ENCODE measurements around the gene MROH8. TPM values are rescaled to one million over a fixed set of nuclear protein-coding genes. Genes with fewer than 3 reads are reported as not detected.

The MROH8 gene
- total and polyA plus RNA-seq, 2 of the 13 experiments (the other 11 are each of a cell fraction or from before 2014, with no cell fraction given), result 2.6 to 5.5 TPM

DNA sequence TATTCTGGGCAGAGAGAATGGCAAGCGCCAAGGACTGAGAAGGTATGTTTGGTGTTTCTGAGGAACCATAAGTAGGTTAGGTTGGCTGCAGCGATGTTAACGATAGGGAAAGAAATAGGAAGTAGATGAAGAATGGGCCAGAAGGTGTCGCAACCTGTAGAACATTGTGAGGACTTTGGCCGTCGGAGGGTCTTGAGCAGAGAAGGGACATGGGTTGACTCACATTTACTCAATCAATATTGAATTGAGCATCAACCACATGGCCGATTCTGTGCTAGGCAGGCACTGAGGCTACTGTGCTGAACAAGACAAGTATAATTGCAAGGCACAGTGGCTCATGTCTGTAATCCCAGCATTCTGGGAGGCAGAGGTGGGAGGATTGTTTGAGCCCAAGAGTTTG is 27.1 kb downstream of the MROH8 start (continued):
- TF ChIP-seq, protein P1, sequence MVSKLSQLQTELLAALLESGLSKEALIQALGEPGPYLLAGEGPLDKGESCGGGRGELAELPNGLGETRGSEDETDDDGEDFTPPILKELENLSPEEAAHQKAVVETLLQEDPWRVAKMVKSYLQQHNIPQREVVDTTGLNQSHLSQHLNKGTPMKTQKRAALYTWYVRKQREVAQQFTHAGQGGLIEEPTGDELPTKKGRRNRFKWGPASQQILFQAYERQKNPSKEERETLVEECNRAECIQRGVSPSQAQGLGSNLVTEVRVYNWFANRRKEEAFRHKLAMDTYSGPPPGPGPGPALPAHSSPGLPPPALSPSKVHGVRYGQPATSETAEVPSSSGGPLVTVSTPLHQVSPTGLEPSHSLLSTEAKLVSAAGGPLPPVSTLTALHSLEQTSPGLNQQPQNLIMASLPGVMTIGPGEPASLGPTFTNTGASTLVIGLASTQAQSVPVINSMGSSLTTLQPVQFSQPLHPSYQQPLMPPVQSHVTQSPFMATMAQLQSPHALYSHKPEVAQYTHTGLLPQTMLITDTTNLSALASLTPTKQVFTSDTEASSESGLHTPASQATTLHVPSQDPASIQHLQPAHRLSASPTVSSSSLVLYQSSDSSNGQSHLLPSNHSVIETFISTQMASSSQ (IDR thresholded peaks at IDR 0.05; ENCODE audit: low read depth), result no peak
- TF ChIP-seq, protein P1 (CRISPR knock-in tag; IDR thresholded peaks at IDR 0.05; ENCODE audit: borderline replicate concordance), result no peak
- TF ChIP-seq HCFC1 (IDR thresholded peaks at IDR 0.05; ENCODE audit: low read depth, low read length) (no peak), RFX5 (IDR thresholded peaks at IDR 0.05; ENCODE audit: low read depth, low read length) (no peak), MYC (CRISPR knock-in tag; IDR thresholded peaks at IDR 0.05; ENCODE audit: borderline replicate concordance) (peak; percentile 18; the same call in 1 of the 2 replicates), NRL (CRISPR knock-in tag; IDR thresholded peaks at IDR 0.05; ENCODE audit: borderline replicate concordance) (no peak), SOX13 (IDR thresholded peaks at IDR 0.05) (no peak), SOX13 (CRISPR knock-in tag; conservative IDR thresholded peaks at IDR 0.05 in 1 of 2, IDR thresholded peaks at IDR 0.05 in 1 of 2) (0 out of 4 replicates have a peak, but pooled peaks of 1 of the 2 experiments have one; percentile 38), ELF1 (CRISPR knock-in tag; IDR thresholded peaks at IDR 0.05) (peak; percentile 22; the same call in 1 of the 2 replicates)
- TF ChIP-seq, protein P2, sequence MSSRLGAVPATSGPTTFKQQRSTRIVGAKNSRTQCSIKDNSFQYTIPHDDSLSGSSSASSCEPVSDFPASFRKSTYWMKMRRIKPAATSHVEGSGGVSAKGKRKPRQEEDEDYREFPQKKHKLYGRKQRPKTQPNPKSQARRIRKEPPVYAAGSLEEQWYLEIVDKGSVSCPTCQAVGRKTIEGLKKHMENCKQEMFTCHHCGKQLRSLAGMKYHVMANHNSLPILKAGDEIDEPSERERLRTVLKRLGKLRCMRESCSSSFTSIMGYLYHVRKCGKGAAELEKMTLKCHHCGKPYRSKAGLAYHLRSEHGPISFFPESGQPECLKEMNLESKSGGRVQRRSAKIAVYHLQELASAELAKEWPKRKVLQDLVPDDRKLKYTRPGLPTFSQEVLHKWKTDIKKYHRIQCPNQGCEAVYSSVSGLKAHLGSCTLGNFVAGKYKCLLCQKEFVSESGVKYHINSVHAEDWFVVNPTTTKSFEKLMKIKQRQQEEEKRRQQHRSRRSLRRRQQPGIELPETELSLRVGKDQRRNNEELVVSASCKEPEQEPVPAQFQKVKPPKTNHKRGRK (CRISPR knock-in tag; IDR thresholded peaks at IDR 0.05), result no peak
- TF ChIP-seq, protein P3, sequence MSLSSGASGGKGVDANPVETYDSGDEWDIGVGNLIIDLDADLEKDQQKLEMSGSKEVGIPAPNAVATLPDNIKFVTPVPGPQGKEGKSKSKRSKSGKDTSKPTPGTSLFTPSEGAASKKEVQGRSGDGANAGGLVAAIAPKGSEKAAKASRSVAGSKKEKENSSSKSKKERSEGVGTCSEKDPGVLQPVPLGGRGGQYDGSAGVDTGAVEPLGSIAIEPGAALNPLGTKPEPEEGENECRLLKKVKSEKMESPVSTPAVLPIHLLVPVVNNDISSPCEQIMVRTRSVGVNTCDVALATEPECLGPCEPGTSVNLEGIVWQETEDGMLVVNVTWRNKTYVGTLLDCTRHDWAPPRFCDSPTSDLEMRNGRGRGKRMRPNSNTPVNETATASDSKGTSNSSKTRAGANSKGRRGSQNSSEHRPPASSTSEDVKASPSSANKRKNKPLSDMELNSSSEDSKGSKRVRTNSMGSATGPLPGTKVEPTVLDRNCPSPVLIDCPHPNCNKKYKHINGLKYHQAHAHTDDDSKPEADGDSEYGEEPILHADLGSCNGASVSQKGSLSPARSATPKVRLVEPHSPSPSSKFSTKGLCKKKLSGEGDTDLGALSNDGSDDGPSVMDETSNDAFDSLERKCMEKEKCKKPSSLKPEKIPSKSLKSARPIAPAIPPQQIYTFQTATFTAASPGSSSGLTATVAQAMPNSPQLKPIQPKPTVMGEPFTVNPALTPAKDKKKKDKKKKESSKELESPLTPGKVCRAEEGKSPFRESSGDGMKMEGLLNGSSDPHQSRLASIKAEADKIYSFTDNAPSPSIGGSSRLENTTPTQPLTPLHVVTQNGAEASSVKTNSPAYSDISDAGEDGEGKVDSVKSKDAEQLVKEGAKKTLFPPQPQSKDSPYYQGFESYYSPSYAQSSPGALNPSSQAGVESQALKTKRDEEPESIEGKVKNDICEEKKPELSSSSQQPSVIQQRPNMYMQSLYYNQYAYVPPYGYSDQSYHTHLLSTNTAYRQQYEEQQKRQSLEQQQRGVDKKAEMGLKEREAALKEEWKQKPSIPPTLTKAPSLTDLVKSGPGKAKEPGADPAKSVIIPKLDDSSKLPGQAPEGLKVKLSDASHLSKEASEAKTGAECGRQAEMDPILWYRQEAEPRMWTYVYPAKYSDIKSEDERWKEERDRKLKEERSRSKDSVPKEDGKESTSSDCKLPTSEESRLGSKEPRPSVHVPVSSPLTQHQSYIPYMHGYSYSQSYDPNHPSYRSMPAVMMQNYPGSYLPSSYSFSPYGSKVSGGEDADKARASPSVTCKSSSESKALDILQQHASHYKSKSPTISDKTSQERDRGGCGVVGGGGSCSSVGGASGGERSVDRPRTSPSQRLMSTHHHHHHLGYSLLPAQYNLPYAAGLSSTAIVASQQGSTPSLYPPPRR (CRISPR knock-in tag; IDR thresholded peaks at IDR 0.05; ENCODE audit: borderline replicate concordance), result no peak
- TF ChIP-seq, protein P4, sequence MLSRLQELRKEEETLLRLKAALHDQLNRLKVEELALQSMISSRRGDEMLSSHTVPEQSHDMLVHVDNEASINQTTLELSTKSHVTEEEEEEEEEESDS (CRISPR knock-in tag; IDR thresholded peaks at IDR 0.05; ENCODE audit: borderline replicate concordance), result no peak
- TF ChIP-seq, protein P5, sequence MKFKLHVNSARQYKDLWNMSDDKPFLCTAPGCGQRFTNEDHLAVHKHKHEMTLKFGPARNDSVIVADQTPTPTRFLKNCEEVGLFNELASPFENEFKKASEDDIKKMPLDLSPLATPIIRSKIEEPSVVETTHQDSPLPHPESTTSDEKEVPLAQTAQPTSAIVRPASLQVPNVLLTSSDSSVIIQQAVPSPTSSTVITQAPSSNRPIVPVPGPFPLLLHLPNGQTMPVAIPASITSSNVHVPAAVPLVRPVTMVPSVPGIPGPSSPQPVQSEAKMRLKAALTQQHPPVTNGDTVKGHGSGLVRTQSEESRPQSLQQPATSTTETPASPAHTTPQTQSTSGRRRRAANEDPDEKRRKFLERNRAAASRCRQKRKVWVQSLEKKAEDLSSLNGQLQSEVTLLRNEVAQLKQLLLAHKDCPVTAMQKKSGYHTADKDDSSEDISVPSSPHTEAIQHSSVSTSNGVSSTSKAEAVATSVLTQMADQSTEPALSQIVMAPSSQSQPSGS (CRISPR knock-in tag; IDR thresholded peaks at IDR 0.05), result no peak
- TF ChIP-seq, protein P6, sequence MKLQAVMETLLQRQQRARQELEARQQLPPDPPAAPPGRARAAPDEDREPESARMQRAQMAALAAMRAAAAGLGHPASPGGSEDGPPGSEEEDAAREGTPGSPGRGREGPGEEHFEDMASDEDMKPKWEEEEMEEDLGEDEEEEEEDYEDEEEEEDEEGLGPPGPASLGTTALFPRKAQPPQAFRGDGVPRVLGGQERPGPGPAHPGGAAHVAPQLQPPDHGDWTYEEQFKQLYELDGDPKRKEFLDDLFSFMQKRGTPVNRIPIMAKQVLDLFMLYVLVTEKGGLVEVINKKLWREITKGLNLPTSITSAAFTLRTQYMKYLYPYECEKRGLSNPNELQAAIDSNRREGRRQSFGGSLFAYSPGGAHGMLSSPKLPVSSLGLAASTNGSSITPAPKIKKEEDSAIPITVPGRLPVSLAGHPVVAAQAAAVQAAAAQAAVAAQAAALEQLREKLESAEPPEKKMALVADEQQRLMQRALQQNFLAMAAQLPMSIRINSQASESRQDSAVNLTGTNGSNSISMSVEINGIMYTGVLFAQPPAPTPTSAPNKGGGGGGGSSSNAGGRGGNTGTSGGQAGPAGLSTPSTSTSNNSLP (IDR thresholded peaks at IDR 0.05; ENCODE audit: low read depth, low read length), result peak; percentile 74

Measured in HepG2 (cell line).